ENCODE results near the gene LIMS1. TPM values are rescaled to one million over a fixed set of nuclear protein-coding genes. Genes with fewer than 3 reads are reported as not detected.
"Not testable (repeated sequence)": the region's sequence is repeated elsewhere in the genome, so short reads cannot be mapped to it uniquely, and the experiment has no call there.

Gene LIMS1
- total and polyA plus RNA-seq, 4 donors, result 26.7 to 102 (median 90.4) TPM

DNA sequence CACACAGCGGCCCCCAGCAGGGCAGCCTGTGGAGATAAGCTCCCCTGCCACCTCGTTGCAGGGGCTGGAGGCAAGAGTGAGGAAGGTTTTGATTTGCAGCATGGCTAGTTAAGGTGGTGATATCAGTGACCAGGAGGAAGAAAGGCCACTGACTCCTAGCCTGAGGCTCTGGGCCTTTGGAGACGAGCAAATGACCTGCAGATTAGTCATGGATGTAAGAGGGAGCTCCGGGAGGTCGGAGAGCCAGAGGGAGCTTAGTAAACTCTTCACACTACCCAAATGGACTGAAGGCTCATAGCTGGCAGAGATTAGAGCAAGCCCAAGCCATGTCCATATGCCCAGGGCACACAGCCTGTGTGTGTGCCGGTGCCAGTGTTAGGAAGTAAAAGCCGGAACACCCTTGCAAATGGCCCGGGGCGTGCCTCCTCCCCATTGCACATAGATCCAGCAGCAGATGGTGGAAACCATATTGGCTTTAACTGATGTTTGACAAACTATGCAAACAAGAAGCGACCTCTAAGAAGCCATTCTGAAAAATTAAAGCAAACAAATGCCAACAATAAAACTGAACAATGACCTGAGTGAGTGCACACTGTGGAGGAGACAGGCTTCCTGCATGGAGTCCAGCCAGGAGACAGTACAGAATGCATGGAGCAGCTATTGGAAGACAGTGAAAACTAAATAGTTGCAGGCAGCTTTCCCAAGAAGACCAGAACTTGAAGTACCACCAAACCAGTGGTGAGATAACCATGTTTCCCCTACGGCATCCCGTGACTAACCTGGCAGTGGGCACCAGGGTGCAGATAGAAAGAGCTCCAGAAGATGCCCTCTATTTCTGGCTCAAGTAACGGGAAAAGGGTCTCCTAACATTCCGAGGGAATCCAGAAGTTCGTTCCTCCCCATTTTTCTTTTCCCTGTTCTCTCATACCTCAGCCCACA is 154.8 kb downstream of the LIMS1 start:
- H3K9ac ChIP-seq (ENCODE audit: insufficient read depth in 1 of 2, low read length in 2 of 2); H3K4me1 ChIP-seq (ENCODE audit: control insufficient read depth in 5 of 5, insufficient read depth in 5 of 5, low read length in 5 of 5); H3K4me3 ChIP-seq; H3K9me3 ChIP-seq (ENCODE audit: control insufficient read depth in 4 of 4, insufficient read depth in 3 of 4, low read length in 3 of 4); ATAC-seq (ENCODE audit: insufficient read depth, low FRiP score); H3K36me3 ChIP-seq (ENCODE audit: control insufficient read depth in 4 of 4, insufficient read depth in 4 of 4, low read length in 4 of 4); H3K27me3 ChIP-seq (ENCODE audit: control insufficient read depth in 3 of 3, insufficient read depth in 3 of 3, low read length in 2 of 3); DNase-seq; H3K27ac ChIP-seq (ENCODE audit: low read depth in 1 of 2, low read length in 1 of 2): not testable (repeated sequence)
- 88 to 94% methylated on average over 4 to 7 of the region's 15 CpGs for WGBS, 2 donors

- WGBS, 2 donors, result no CpG with 5 or more reads among the region's 1 CpG
- not testable (repeated sequence) for H3K27me3 ChIP-seq (ENCODE audit: control insufficient read depth in 3 of 3, insufficient read depth in 3 of 3, low read length in 2 of 3); H3K36me3 ChIP-seq (ENCODE audit: control insufficient read depth in 4 of 4, insufficient read depth in 4 of 4, low read length in 4 of 4); H3K9me3 ChIP-seq (ENCODE audit: control insufficient read depth in 4 of 4, insufficient read depth in 3 of 4, low read length in 3 of 4); DNase-seq; H3K27ac ChIP-seq (ENCODE audit: low read depth in 1 of 2, low read length in 1 of 2); H3K9ac ChIP-seq (ENCODE audit: insufficient read depth in 1 of 2, low read length in 2 of 2); H3K4me1 ChIP-seq (ENCODE audit: control insufficient read depth in 5 of 5, insufficient read depth in 5 of 5, low read length in 5 of 5); H3K4me3 ChIP-seq; ATAC-seq (ENCODE audit: insufficient read depth, low FRiP score)
Measured at GRCh38 chr2:108690001-108690400, 155.7 kb downstream of the LIMS1 start.

- 95 to 97% methylated on average over 7 of the region's 7 CpGs for whole genome bisulfite sequencing, 2 donors
- Histone ChIP-seq H3K9ac (ENCODE audit: insufficient read depth in 1 of 2, low read length in 2 of 2) (no peak overlapping the region), H3K4me1 (ENCODE audit: control insufficient read depth in 5 of 5, insufficient read depth in 5 of 5, low read length in 5 of 5) (no peaks in the 10 kb centered on the region), H3K9me3 (ENCODE audit: control insufficient read depth in 4 of 4, insufficient read depth in 3 of 4, low read length in 3 of 4) (no peaks in the 10 kb centered on the region), H3K27me3 (ENCODE audit: control insufficient read depth in 3 of 3, insufficient read depth in 3 of 3, low read length in 2 of 3) (no peaks in the 10 kb centered on the region), H3K27ac (ENCODE audit: low read depth in 1 of 2, low read length in 1 of 2) (no peak overlapping the region), H3K4me3 (no peak overlapping the region), H3K36me3 (ENCODE audit: control insufficient read depth in 4 of 4, insufficient read depth in 4 of 4, low read length in 4 of 4) (no peaks in the 10 kb centered on the region)
- DNase-seq (no peak), ATAC-seq (ENCODE audit: insufficient read depth, low FRiP score) (no peak)
- TF ChIP-seq, protein P1, sequence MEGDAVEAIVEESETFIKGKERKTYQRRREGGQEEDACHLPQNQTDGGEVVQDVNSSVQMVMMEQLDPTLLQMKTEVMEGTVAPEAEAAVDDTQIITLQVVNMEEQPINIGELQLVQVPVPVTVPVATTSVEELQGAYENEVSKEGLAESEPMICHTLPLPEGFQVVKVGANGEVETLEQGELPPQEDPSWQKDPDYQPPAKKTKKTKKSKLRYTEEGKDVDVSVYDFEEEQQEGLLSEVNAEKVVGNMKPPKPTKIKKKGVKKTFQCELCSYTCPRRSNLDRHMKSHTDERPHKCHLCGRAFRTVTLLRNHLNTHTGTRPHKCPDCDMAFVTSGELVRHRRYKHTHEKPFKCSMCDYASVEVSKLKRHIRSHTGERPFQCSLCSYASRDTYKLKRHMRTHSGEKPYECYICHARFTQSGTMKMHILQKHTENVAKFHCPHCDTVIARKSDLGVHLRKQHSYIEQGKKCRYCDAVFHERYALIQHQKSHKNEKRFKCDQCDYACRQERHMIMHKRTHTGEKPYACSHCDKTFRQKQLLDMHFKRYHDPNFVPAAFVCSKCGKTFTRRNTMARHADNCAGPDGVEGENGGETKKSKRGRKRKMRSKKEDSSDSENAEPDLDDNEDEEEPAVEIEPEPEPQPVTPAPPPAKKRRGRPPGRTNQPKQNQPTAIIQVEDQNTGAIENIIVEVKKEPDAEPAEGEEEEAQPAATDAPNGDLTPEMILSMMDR (IDR thresholded peaks at IDR 0.05; ENCODE audit: control extremely low read depth, extremely low read depth), result no peak
Measured at GRCh38 chr2:108691447-108691846, 157.2 kb downstream of the LIMS1 start.

- H3K9ac ChIP-seq (ENCODE audit: insufficient read depth in 1 of 2, low read length in 2 of 2), result no peak overlapping the region
- DNase-seq, result no peak
- H3K9me3 ChIP-seq (ENCODE audit: control insufficient read depth in 4 of 4, insufficient read depth in 3 of 4, low read length in 3 of 4), result peaks cover 0 to 4% (median 0%) of the 10 kb centered on the region in 4 donors
- H3K27ac ChIP-seq (ENCODE audit: low read depth in 1 of 2, low read length in 1 of 2), result no peak overlapping the region
- WGBS, 2 donors, result 19 to 32% methylated on average over 3 of the region's 3 CpGs
- no peak for ATAC-seq (ENCODE audit: insufficient read depth, low FRiP score)
- no peaks in the 10 kb centered on the region for H3K27me3 ChIP-seq (ENCODE audit: control insufficient read depth in 3 of 3, insufficient read depth in 3 of 3, low read length in 2 of 3)
- no peak overlapping the region for H3K4me3 ChIP-seq
- TF ChIP-seq, protein P1 (IDR thresholded peaks at IDR 0.05; ENCODE audit: control extremely low read depth, extremely low read depth), result no peak
- no peaks in the 10 kb centered on the region for H3K36me3 ChIP-seq (ENCODE audit: control insufficient read depth in 4 of 4, insufficient read depth in 4 of 4, low read length in 4 of 4)
- no peaks in the 10 kb centered on the region for H3K4me1 ChIP-seq (ENCODE audit: control insufficient read depth in 5 of 5, insufficient read depth in 5 of 5, low read length in 5 of 5)
Measured at GRCh38 chr2:108701208-108701607, 166.9 kb downstream of the LIMS1 start.

Data from lung (tissue), 12 donors.